A549 (cell line): Measurements from ENCODE around the gene HTR1E. TPM values are rescaled to one million over a fixed set of nuclear protein-coding genes. Genes with fewer than 3 reads are reported as not detected.
"Not testable (repeated sequence)": the region's sequence is repeated elsewhere in the genome, so short reads cannot be mapped to it uniquely, and the experiment has no call there.

Source experiments
- ATAC-seq, 2 experiments: fragments of 200-7000 bp in 1 of 2; fragments of >200 bp in 1 of 2; cut with Nextera tagmentation in 1 of 2; cut with Tn5 transposase in 1 of 2; 3 replicates each; pipeline versions ENCODE4 v1.8.0 to v1.9.1; 2018 to 2020; ENCODE audit warnings: mild to moderate bottlenecking in 1 of 2, moderate library complexity in 1 of 2
- CTCF ChIA-PET: fragments of 300-600 bp; sonication (Branson Sonifier 250); formaldehyde crosslinking; extraction: SDS; loops from one replicate; lab custom pipeline; 2021; ENCODE audit warnings: antibody characterized with exemption, inconsistent platforms; lab: Yijun Ruan, JAX
- POLR2A ChIA-PET: fragments of 350-600 bp; formaldehyde crosslinking; extraction: SDS; loops from one replicate; lab custom pipeline; 2021; ENCODE audit warnings: antibody characterized with exemption, inconsistent platforms; lab: Yijun Ruan, JAX
- DNase-seq, 2 experiments: peaks; one replicate each; pipeline versions ENCODE4 v3.0.0 to v3.0.0-alpha.2; 2011 to 2016; ENCODE audit warnings: low read depth in 1 of 2, low spot score in 1 of 2
- FAIRE-seq: peaks from 2 replicates; lab custom pipeline; 2011; peaks lifted over from hg19 to GRCh38; lab: Jason Lieb, UNC
- H3K27ac ChIP-seq, 2 experiments: fragments of >200 bp; sonication (Bioruptor Twin); formaldehyde crosslinking; 3 replicates each; pipeline ENCODE4 v1.5.1; 2016 to 2017
- H3K4me1 ChIP-seq: fragments of >200 bp; sonication (Bioruptor Twin); formaldehyde crosslinking; 3 replicates; pipeline ENCODE4 v1.6.1; 2016
- H3K4me2 ChIP-seq: fragments of >200 bp; sonication (Bioruptor Twin); formaldehyde crosslinking; 3 replicates; pipeline ENCODE4 v1.6.1; 2016
- H3K4me3 ChIP-seq: fragments of >200 bp; sonication (Bioruptor Twin); formaldehyde crosslinking; 3 replicates; pipeline ENCODE4 v1.5.1; 2016
- H3K9me3 ChIP-seq: fragments of >200 bp; sonication (Bioruptor Twin); formaldehyde crosslinking; 3 replicates; pipeline ENCODE4 v1.6.1; 2016
- CBX8 ChIP-seq: fragments of 200-600 bp; sonication (generic); IDR thresholded peaks from 2 replicates; pipeline ENCODE4 v1.6.1; 2016
- CHD2 ChIP-seq: fragments of 150-350 bp; IDR thresholded peaks from 2 replicates; pipeline ENCODE4 v1.6.1; 2014; ENCODE audit warnings: low read length; ENCODE audit not compliant: partially characterized antibody
- CTCF ChIP-seq: fragments of >200 bp; sonication (Bioruptor Twin); formaldehyde crosslinking; IDR thresholded peaks from 3 replicates; pipeline ENCODE4 v1.5.1; 2016
- ELK1 ChIP-seq: fragments of 150-350 bp; IDR thresholded peaks from 2 replicates; pipeline ENCODE4 v1.6.1; 2014; ENCODE audit warnings: low read depth, mild to moderate bottlenecking, low read length
- HOXA7 ChIP-seq: fragments of 250-450 bp; sonication (Bioruptor Pico); IDR thresholded peaks from 2 replicates; pipeline ENCODE4 v1.5.0; 2020; ENCODE audit warnings: mild to moderate bottlenecking, moderate library complexity
- HOXB13 ChIP-seq: fragments of 250-450 bp; sonication (Bioruptor Pico); IDR thresholded peaks from 2 replicates; pipeline ENCODE4 v1.5.0; 2020; ENCODE audit warnings: low read depth, mild to moderate bottlenecking, moderate library complexity
- HOXB5 ChIP-seq: fragments of 250-450 bp; sonication (Bioruptor Pico); IDR thresholded peaks from 2 replicates; pipeline ENCODE4 v1.5.0; 2020; ENCODE audit warnings: mild to moderate bottlenecking, moderate library complexity
- JUN ChIP-seq, 2 experiments: fragments of >200 bp; sonication (Bioruptor Twin); formaldehyde crosslinking; IDR thresholded peaks; 2 replicates in 1 of 2; 3 replicates in 1 of 2; pipeline ENCODE4 v1.6.1; 2016 to 2017
- KDM1A ChIP-seq: fragments of 200-600 bp; sonication (generic); IDR thresholded peaks from 2 replicates; pipeline ENCODE4 v1.6.1; 2016; ENCODE audit warnings: low read depth, mild to moderate bottlenecking
- KDM5A ChIP-seq: fragments of 200-600 bp; sonication (generic); IDR thresholded peaks from 2 replicates; pipeline ENCODE4 v1.6.1; 2016; ENCODE audit warnings: antibody characterized with exemption, mild to moderate bottlenecking
- MYC ChIP-seq: IDR thresholded peaks from 2 replicates; pipeline ENCODE4 v1.6.1; 2012; ENCODE audit warnings: mild to moderate bottlenecking, inconsistent platforms, low read length, improper control_type of control experiment, borderline replicate concordance
- NFE2L2 ChIP-seq: fragments of 150-350 bp; conservative IDR thresholded peaks from 2 replicates; pipeline ENCODE4 v1.6.1; 2014; ENCODE audit warnings: low read length
- POLR2A ChIP-seq: IDR thresholded peaks from 2 replicates; pipeline ENCODE4 v1.6.1; 2012; ENCODE audit warnings: mild to moderate bottlenecking, low read length
- RAD21 ChIP-seq, 2 experiments: fragments of >200 bp in 1 of 2; sonication (Bioruptor Twin) in 1 of 2; formaldehyde crosslinking in 1 of 2; IDR thresholded peaks in 1 of 2; conservative IDR thresholded peaks in 1 of 2; 2 replicates in 1 of 2; 3 replicates in 1 of 2; pipeline ENCODE4 v1.6.1; 2012 to 2018; ENCODE audit warnings: inconsistent platforms in 1 of 2
- RCOR1 ChIP-seq: fragments of 150-350 bp; IDR thresholded peaks from 2 replicates; pipeline ENCODE4 v1.6.1; 2014; ENCODE audit warnings: antibody characterized with exemption, low read length, low read depth
- RFX5 ChIP-seq: fragments of 450-650 bp; IDR thresholded peaks from 2 replicates; pipeline ENCODE4 v1.7.1; 2014; ENCODE audit warnings: antibody characterized with exemption, mild to moderate bottlenecking, moderate library complexity
- SMC3 ChIP-seq: fragments of >200 bp; sonication (Bioruptor Twin); formaldehyde crosslinking; IDR thresholded peaks from 3 replicates; pipeline ENCODE4 v1.6.1; 2018; ENCODE audit warnings: inconsistent platforms
- ZFP36 ChIP-seq: fragments of 450-650 bp; IDR thresholded peaks from 2 replicates; pipeline ENCODE4 v1.6.1; 2014; ENCODE audit warnings: borderline replicate concordance; ENCODE audit not compliant: partially characterized antibody
- WGBS: methylation state at CpG from one replicate; pipeline ENCODE4 v1.1.6; 2017; ENCODE audit errors: missing lambda C conversion rate; 5-methylcytosine and 5-hydroxymethylcytosine counted together
- polyA minus RNA-seq: library from RNA; depleted of rRNA, polyadenylated mRNA; stranded (reverse); fragments of >200 nt; gene quantifications from 2 replicates; pipeline ENCODE4 v1.2.3, GENCODE V29; 2011; rRNA and poly(A)+ RNA removed
- polyA plus RNA-seq, 4 experiments: library from polyadenylated mRNA; depleted of rRNA in 3 of 4; stranded (reverse); fragments of >200 nt; fragmentation: RNase III in 1 of 4; extraction: RNeasy Plus Mini Kit Qiagen cat#74134 plus additional on column Dnase treatment in 1 of 4; gene quantifications; 2 replicates in 3 of 4; 3 replicates in 1 of 4; pipeline ENCODE4 v1.2.3, GENCODE V29; 2011 to 2017
- TF ChIP-seq, protein P1 (sequence below): IDR thresholded peaks from 2 replicates; pipeline ENCODE4 v1.6.1; 2012
- TF ChIP-seq, protein P2 (sequence below): fragments of 200-600 bp; sonication (generic); IDR thresholded peaks from 2 replicates; pipeline ENCODE4 v1.6.1; 2016; ENCODE audit warnings: antibody characterized with exemption, mild to moderate bottlenecking, moderate library complexity

HTR1E gene, protein sequence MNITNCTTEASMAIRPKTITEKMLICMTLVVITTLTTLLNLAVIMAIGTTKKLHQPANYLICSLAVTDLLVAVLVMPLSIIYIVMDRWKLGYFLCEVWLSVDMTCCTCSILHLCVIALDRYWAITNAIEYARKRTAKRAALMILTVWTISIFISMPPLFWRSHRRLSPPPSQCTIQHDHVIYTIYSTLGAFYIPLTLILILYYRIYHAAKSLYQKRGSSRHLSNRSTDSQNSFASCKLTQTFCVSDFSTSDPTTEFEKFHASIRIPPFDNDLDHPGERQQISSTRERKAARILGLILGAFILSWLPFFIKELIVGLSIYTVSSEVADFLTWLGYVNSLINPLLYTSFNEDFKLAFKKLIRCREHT
- polyA plus RNA-seq (2011; rRNA removed) (0.04 TPM in 1 of 2 replicates, not detected in the other), polyA plus RNA-seq (2017; fragmentation: RNase III; extraction: RNeasy Plus Mini Kit Qiagen cat#74134 plus additional on column Dnase treatment) (not detected in 3 replicates), polyA minus RNA-seq (not detected in 2 replicates)
- polyA plus RNA-seq (2012; cell fraction: cytosol; rRNA removed): not detected in 2 replicates
- polyA plus RNA-seq (2012; cell fraction: nucleus; rRNA removed): not detected in 2 replicates

- DNase-seq (peak; percentile 15 to 28), ATAC-seq (peak; percentile 95 to 99), FAIRE-seq (no peak)
- CTCF ChIA-PET: interaction anchor here (0.6 to 2.0 kb wide), 5 partner anchors 19 to 1151 kb away, joined by 3 to 9 read pairs (median 3); no protein-coding TSS in a partner anchor
- H3K9me3 ChIP-seq: no peaks in the 10 kb centered on the region
- peak within 1 kb of the TSS; percentile 94 for H3K4me2 ChIP-seq
- H3K4me1 ChIP-seq: no peaks in the 10 kb centered on the region
- 0% methylated on average over 7 of the region's 55 CpGs for WGBS
- TF ChIP-seq NFE2L2: no peak
- no peak for TF ChIP-seq HOXA7
- peak; percentile 51 for TF ChIP-seq CTCF
- TF ChIP-seq CBX8: no peak
- TF ChIP-seq RAD21 (conservative IDR thresholded peaks at IDR 0.05 in 1 of 2, IDR thresholded peaks at IDR 0.05 in 1 of 2): peak; percentile 61 to 67; a peak in 4 of 5 replicates
- peak; percentile 49; the same call in 2 of the 3 replicates for TF ChIP-seq SMC3
- no peak for TF ChIP-seq CHD2
- H3K4me3 ChIP-seq: peak within 1 kb of the TSS; percentile 38; the same call in 2 of the 3 replicates
- H3K27ac ChIP-seq: peak within 1 kb of the TSS in 1 of 2 experiments; percentile 34; a peak in 1 of 6 replicates
- POLR2A ChIA-PET: no interaction called here
Measured at GRCh38 chr6:86937219-86938079, at the start of gene HTR1E. HTR1E (plus strand) TSS chr6:86937528; CDS start chr6:87015335, 77,807 bp downstream.

DNA sequence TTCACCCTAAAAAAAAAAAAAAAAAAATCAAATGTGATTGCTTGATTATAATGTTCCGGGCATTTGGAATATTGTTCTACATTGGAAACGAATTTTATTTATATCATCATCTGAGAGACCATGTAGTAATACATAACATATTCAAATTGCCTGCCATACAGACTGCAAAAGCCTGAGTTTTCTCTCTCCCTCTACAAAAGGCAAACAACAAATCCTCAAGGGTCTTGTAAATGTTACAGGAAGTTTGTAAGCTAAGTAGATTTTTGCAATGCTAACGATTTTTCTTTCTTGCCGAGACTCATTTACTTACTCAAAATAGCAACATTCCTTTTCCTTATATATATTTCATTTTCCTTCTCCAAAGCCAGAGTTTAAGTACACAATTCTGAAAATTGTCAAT, 49.0 kb upstream of the HTR1E start:
- Histone ChIP-seq H3K4me2 (no peak overlapping the region), H3K27ac (no peak overlapping the region), H3K9me3 (no peaks in the 10 kb centered on the region), H3K4me3 (no peak overlapping the region), H3K4me1 (no peaks in the 10 kb centered on the region)
- no peak for DNase-seq
- ChIA-PET CTCF (no interaction called here), POLR2A (no interaction called here)
- FAIRE-seq: no peak
- TF ChIP-seq NFE2L2 (no peak), RFX5 (no peak), RCOR1 (no peak)
- WGBS: 9% methylated on average over 4 of the region's 4 CpGs
- no peak for ATAC-seq

DNA sequence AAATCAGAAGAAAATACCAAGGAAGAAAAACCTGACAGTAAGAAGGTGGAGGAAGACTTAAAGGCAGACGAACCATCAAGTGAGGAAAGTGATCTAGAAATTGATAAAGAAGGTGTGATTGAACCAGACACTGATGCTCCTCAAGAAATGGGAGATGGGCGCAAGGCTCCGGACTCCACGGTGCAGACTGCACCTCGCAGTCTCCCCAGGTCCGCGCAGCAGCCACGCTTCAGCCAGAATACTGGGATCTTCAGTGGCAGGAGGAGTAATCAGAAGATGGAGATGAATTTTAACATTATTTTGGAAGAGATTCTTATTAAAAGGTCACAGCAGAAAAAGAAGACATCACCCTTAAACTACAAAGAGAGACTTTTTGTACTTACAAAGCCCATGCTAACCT, 40.1 kb upstream of the HTR1E start:
- H3K4me2 ChIP-seq, ATAC-seq, H3K4me1 ChIP-seq, H3K27ac ChIP-seq, H3K9me3 ChIP-seq, DNase-seq, POLR2A ChIA-PET, CTCF ChIA-PET, FAIRE-seq, H3K4me3 ChIP-seq: not testable (repeated sequence)
- WGBS: 57% methylated on average over 8 of the region's 8 CpGs

GRCh38 chr6:86913795-86914194, 23.5 kb upstream of the HTR1E start:
- ChIA-PET CTCF (no interaction called here), POLR2A (no interaction called here)
- Histone ChIP-seq H3K4me1 (no peaks in the 10 kb centered on the region), H3K4me3 (no peak overlapping the region), H3K4me2 (no peak overlapping the region), H3K27ac (no peak overlapping the region), H3K9me3 (no peaks in the 10 kb centered on the region)
- FAIRE-seq: no peak
- DNase-seq: no peak
- WGBS: 15% methylated on average over 2 of the region's 2 CpGs
- no peak for ATAC-seq
- TF ChIP-seq KDM1A: no peak
- no peak for TF ChIP-seq NFE2L2
- no peak for TF ChIP-seq MYC
- no peak for TF ChIP-seq ELK1
- no peak for TF ChIP-seq POLR2A
- TF ChIP-seq, protein P1, sequence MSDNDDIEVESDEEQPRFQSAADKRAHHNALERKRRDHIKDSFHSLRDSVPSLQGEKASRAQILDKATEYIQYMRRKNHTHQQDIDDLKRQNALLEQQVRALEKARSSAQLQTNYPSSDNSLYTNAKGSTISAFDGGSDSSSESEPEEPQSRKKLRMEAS: no peak
- TF ChIP-seq HOXB5 (CRISPR knock-in tag): no peak
- no peak for TF ChIP-seq KDM5A
- TF ChIP-seq HOXB13 (CRISPR knock-in tag): no peak
- no peak for TF ChIP-seq ZFP36
- no peak for TF ChIP-seq RCOR1
- TF ChIP-seq, protein P2, sequence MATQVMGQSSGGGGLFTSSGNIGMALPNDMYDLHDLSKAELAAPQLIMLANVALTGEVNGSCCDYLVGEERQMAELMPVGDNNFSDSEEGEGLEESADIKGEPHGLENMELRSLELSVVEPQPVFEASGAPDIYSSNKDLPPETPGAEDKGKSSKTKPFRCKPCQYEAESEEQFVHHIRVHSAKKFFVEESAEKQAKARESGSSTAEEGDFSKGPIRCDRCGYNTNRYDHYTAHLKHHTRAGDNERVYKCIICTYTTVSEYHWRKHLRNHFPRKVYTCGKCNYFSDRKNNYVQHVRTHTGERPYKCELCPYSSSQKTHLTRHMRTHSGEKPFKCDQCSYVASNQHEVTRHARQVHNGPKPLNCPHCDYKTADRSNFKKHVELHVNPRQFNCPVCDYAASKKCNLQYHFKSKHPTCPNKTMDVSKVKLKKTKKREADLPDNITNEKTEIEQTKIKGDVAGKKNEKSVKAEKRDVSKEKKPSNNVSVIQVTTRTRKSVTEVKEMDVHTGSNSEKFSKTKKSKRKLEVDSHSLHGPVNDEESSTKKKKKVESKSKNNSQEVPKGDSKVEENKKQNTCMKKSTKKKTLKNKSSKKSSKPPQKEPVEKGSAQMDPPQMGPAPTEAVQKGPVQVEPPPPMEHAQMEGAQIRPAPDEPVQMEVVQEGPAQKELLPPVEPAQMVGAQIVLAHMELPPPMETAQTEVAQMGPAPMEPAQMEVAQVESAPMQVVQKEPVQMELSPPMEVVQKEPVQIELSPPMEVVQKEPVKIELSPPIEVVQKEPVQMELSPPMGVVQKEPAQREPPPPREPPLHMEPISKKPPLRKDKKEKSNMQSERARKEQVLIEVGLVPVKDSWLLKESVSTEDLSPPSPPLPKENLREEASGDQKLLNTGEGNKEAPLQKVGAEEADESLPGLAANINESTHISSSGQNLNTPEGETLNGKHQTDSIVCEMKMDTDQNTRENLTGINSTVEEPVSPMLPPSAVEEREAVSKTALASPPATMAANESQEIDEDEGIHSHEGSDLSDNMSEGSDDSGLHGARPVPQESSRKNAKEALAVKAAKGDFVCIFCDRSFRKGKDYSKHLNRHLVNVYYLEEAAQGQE: no peak
- no peak for TF ChIP-seq JUN (IDR thresholded peaks at IDR 0.05)
